HG02571 (cell line): ENCODE data around the gene LZTS3.
"Not testable (repeated sequence)": the region's sequence is repeated elsewhere in the genome, so short reads cannot be mapped to it uniquely, and the experiment has no call there.

ENCODE experiments used
- ATAC-seq: cut with Tn5 transposase; IDR thresholded peaks from one replicate; pipeline ENCODE4 v1.9.1; 2021; ENCODE audit warnings: mild to moderate bottlenecking, moderate library complexity; ENCODE audit not compliant: unreplicated experiment

LZTS3 gene

DNA sequence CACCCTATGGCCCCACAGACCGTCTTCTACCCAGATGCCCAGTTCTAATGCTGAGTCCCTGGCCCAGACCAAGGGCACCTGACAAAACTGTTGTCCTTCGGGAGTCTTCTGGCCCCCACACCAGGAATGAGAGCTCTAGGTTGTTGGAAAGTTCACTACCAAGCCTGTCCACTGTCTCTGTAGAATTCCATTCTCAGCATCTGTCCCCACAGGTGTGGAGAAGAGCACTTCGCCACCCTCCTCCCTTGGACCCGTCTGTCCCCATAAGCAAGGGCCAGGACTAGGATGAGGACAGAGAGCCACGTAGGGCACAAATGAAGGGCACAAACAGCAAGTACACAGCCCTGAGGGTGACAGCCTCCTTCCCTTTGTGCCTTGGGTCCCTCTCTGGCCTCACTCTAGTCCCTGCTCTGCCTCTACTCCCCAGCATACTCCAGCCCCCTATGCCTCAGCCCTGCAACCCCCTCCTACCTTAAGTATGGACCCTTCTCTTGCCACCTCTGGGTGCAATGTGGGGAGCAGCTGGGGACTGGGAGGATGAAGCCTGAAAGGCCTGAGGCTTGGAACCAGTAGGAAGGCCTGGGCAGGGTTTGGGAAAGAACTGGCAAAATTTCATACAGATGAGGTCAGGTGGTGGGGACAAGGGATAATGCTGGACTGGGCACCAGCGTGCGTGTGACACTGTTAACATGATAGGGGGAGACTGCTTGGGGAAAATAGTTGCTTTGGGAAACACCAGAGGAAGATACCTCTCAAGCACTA is 4.3 kb downstream of the LZTS3 start:
- ATAC-seq = no peak

GRCh38 chr20:3168079-3168828 is 5.1 kb downstream of the LZTS3 start:
- ATAC-seq = no peak

DNA sequence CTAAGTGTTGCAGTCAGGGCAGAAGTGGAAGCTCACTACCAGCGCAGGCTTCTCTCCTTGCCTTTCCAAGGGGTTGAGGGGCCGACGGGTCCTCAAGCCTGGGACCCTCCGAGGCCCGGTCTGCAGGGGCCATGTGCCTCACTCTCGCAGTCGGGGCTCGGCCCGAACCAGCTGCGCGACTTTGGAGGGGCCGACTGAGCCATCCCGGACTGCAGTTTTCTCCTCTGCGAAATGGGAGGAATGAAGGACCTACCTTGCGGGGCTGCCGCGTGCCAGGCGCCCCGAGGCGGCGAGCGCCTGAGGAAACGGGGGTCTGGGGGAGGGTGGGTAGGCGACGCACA is 5.6 kb downstream of the LZTS3 start:
- ATAC-seq = no peak

DNA sequence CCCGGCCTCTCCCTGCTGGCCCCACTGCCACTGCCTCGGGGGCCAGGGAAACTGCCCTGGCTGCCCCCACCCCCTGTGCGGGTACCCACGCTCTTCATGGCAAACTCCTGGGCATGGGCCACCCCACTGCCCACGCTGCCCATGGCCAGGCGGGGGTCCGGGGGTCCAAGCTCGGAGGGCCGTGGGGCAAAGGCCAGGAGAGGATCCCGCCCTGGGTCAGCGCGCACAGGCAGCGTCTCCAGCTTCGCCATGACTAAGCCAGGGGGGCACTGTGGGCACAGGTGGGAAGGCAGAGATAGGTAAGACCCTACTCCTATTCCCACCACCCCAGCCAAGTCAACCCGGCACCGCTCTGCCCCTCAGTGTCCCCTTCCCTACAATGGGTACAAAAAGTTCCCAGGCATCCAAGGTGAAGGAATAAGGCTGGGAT is 6.4 kb downstream of the LZTS3 start:
- ATAC-seq = no peak

GRCh38 chr20:3166338-3166912 is 6.9 kb downstream of the LZTS3 start:
- ATAC-seq = no peak

GRCh38 chr20:3165473-3166337 is 7.6 kb downstream of the LZTS3 start:
- no peak for ATAC-seq

DNA sequence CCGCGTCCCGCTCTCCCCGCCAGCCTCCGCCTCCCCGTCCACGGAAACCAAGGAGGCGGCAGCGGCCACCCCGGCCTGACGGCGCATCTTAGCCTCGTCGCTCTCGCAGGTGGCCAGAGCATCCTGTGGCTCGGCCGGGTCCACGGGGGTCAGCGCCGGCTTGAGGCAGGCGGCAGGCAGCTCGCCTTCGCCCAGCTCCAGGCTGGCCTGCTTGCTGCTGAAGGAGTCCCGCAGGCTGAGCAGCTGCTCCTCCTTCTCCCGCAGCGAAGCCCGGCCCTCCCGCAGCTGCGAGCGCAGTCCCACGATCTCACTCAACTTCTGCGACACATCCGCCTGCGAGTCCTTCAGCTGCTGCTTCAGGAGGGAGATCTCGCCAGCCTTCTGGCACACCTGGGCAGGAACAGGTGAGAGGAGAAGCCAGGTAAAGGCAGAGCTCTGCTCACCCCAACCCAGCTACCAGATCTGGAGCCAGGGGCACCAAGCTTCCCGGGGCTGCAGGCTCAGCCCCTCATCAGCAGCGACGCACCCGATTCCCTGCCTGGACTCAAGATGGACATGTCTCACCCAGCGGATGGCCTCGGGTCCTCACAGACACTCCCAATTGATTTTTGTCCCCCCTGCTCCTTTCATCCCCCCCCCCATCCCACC is 8.5 kb downstream of the LZTS3 start:
- no peak for ATAC-seq

DNA sequence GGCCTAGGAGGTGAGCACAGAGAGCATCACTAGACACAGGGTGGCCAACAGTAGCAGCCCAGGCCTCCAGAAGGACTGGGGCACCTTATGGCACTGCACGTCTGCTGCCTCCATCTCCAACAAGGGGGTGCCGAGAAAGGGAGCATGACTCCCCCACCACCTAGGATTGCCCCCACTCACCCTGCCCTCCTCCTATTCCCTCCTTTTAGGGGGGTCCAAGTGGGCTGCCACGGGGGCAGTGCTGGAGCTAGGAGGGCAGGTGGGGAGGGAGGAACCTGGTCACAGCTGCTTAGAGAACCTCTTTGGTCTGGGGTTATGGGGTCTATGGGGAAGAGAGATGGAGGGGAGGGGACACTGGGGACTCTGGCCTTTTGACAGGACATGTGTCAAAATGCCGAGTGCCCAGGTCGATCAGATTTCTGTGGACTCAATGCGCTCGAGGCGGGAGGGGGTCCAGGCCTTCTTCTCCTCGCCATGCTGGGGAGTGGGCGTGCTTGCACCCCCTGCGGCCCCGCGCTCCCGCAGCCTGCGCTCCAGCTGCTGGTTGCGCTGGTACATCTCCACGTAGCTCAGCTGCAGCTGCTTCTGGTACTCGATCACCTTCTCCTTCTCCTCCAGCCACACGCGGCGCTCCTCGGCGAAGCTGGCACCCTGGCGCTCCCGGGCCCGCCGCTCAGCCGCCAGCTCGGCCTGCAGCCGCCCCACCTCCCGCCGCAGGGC is 9.1 kb downstream of the LZTS3 start:
- ATAC-seq = no peak

- ATAC-seq = no peak
Measured at GRCh38 chr20:3163099-3164042, 10.0 kb downstream of the LZTS3 start.

DNA sequence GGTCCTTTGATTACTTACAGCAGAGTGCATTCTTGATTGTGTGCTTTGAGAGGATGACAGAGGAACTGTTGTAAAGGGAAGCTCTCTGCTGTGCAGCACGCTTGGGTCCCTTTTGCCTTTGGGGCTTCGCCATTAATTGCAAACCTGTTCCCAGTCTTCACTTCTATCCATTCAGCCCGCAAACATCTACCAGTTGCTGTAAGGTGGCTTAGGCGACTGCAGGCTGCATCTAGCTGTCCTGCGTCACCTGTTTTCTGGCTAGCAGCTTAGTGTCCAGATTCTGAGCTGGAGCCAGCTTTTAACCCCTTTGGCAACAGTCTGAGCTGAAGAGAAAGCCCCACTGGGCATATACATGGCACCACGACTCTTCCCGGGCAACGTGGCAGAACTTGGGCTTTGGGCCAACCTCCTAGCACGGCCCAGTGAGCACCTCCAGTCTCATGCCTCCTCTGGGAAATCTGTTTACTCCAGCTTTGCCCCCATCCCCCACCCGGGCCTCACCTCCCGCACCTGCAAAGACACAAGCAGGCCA is 11.2 kb downstream of the LZTS3 start:
- ATAC-seq = no peak

- ATAC-seq = no peak
Measured at GRCh38 chr20:3161316-3162079, 11.9 kb downstream of the LZTS3 start.

DNA sequence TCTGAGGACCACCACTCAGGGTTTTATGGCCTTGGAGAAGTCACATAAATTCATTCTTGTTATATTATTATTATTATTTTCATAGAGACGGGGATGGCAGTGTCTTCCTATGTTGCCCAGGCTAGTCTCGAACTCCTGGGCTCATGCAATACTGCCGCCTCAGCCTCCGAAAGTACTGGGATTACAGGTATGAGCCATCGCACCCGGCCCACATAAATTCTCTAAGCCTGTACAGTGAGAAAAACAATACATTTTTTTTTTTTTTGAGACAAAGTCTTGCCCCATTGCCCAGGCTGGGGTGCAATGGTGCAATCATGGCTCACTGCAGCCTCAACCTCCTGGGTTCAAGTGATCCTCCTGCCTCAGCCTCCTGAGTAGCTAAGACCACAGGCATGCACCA is 12.9 kb downstream of the LZTS3 start:
- ATAC-seq = no peak

DNA sequence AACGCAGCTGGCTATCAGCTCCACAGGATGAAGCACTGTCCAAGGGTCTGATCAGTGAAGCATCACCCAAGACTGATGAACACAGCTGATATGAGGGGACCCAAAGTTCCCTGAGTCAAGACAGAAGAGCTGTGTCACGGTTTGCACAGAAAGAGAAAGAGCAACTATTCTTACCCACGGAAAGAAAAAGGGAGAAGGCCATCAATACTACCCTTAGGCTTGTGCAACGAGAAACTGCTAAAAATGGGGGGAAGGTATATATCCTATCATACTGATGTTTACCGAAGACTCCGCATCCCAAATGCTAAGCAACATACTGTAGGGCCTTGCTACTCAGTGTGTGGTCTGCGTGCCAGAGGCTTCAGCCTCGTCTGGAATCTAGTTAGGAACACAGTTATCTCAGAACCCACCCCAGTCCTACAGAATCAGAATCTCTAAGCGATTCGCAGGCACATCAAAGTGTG is 14.3 kb downstream of the LZTS3 start:
- ATAC-seq = peak; percentile 9

- ATAC-seq = no peak
Measured at GRCh38 chr20:3157817-3158216, 15.5 kb downstream of the LZTS3 start.

GRCh38 chr20:3156811-3157619 is 16.3 kb downstream of the LZTS3 start:
- no peak for ATAC-seq

GRCh38 chr20:3152057-3152644 is 21.2 kb downstream of the LZTS3 start:
- ATAC-seq = not testable (repeated sequence)

DNA sequence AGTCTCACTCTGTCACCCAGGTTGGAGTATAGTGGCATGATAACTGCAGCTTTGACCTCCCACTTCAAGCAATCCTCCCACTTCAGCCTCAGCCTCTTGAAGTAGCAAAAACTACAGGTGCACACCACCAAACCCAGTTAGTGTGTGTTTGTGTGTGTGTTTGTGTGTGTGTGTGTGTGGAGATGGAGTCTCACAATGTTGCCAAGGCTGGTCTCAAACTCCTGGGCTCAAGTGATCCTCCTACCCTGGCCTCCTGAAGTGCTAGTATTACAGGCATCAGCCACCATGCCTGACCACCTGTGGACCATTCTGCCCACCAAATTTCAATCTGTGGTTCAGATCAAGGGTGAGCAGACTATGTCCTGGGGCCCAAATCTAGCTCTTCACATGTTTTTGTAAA is 22.4 kb downstream of the LZTS3 start:
- ATAC-seq = no peak
